Umbilical cord (tissue), 2 donors: Measurements from ENCODE around the gene SBNO1. TPM values are rescaled to one million over a fixed set of nuclear protein-coding genes. Genes with fewer than 3 reads are reported as not detected.
"Not testable (repeated sequence)": the region's sequence is repeated elsewhere in the genome, so short reads cannot be mapped to it uniquely, and the experiment has no call there.

Source experiments
- DNase-seq: peaks from one replicate; pipeline ENCODE4 v3.0.0-alpha.2; 2015; ENCODE audit warnings: low spot score
- total RNA-seq: library from RNA; depleted of rRNA; stranded (reverse); fragments of >200 nt; gene quantifications from one replicate; pipeline ENCODE4 v1.2.3, GENCODE V29; 2014; ENCODE audit warnings: low replicate concordance; ENCODE audit not compliant: insufficient read depth

Gene SBNO1
- total RNA-seq: 20.9 TPM

- DNase-seq: peak; percentile 92
Observed at GRCh38 chr12:123364532-123365024, at the start of gene SBNO1. TSS of gene SBNO1 (minus strand) at chr12:123364847. CDS start at chr12:123350441, 14,406 bp downstream.

GRCh38 chr12:123410041-123410412, 45.4 kb upstream of the SBNO1 start:
- DNase-seq: no peak

- DNase-seq: not testable (repeated sequence)
Observed at GRCh38 chr12:123409284-123410040, 44.8 kb upstream of the SBNO1 start.

GRCh38 chr12:123408619-123409018, 44.0 kb upstream of the SBNO1 start:
- not testable (repeated sequence) for DNase-seq

GRCh38 chr12:123407934-123408333, 43.3 kb upstream of the SBNO1 start:
- DNase-seq: not testable (repeated sequence)

- DNase-seq: not testable (repeated sequence)
Observed at GRCh38 chr12:123407269-123407668, 42.6 kb upstream of the SBNO1 start.

- no peak for DNase-seq
Observed at GRCh38 chr12:123404581-123404980, 39.9 kb upstream of the SBNO1 start.

GRCh38 chr12:123401753-123402683, 37.4 kb upstream of the SBNO1 start:
- no peak for DNase-seq

- DNase-seq: no peak
Observed at GRCh38 chr12:123399255-123399617, 34.6 kb upstream of the SBNO1 start.

GRCh38 chr12:123398550-123399254, 34.1 kb upstream of the SBNO1 start:
- no peak for DNase-seq

- DNase-seq: no peak
Observed at GRCh38 chr12:123398177-123398549, 33.5 kb upstream of the SBNO1 start.

- no peak for DNase-seq
Observed at GRCh38 chr12:123397400-123397799, 32.8 kb upstream of the SBNO1 start.

GRCh38 chr12:123396954-123397353, 32.3 kb upstream of the SBNO1 start:
- DNase-seq: no peak

GRCh38 chr12:123396543-123396942, 31.9 kb upstream of the SBNO1 start:
- DNase-seq: no peak

GRCh38 chr12:123395236-123395635, 30.6 kb upstream of the SBNO1 start:
- no peak for DNase-seq

- no peak for DNase-seq
Observed at GRCh38 chr12:123393747-123394146, 29.1 kb upstream of the SBNO1 start.

GRCh38 chr12:123391546-123392343, 27.1 kb upstream of the SBNO1 start:
- no peak for DNase-seq

GRCh38 chr12:123390498-123391426, 26.1 kb upstream of the SBNO1 start:
- peak; percentile 47 for DNase-seq

GRCh38 chr12:123389560-123390351, 25.1 kb upstream of the SBNO1 start:
- peak; percentile 27 for DNase-seq
